Muscle of leg (tissue), 11 donors: ENCODE measurements around the gene ZC2HC1C. TPM values are rescaled to one million over a fixed set of nuclear protein-coding genes. Genes with fewer than 3 reads are reported as not detected.

ENCODE experiments used
- DNase-seq: peaks from one replicate; pipeline ENCODE4 v3.0.0; 2013
- H3K27ac ChIP-seq: one replicate; pipeline ENCODE4 v1.5.1; 2013; ENCODE audit warnings: mild to moderate bottlenecking, low read length, control low read depth
- H3K27me3 ChIP-seq: one replicate; pipeline ENCODE4 v1.6.1; 2013; ENCODE audit warnings: low read length; ENCODE audit not compliant: control insufficient read depth, insufficient read depth
- H3K36me3 ChIP-seq: one replicate; pipeline ENCODE4 v1.6.1; 2013; ENCODE audit warnings: low read length; ENCODE audit not compliant: control insufficient read depth, insufficient read depth
- H3K4me1 ChIP-seq: one replicate; pipeline ENCODE4 v1.6.1; 2013; ENCODE audit warnings: low read length; ENCODE audit not compliant: control insufficient read depth, insufficient read depth
- H3K4me3 ChIP-seq: one replicate; pipeline ENCODE4 v1.5.1; 2013; ENCODE audit warnings: low read length, control low read depth
- H3K9me3 ChIP-seq: replicated peaks from 2 replicates; pipeline ENCODE4 v1.6.1; 2013; ENCODE audit warnings: low read depth, low read length; ENCODE audit not compliant: control insufficient read depth
- WGBS: methylation state at CpG from one replicate; pipeline ENCODE4 v1.1.5; 2013; ENCODE audit warnings: missing lambda C conversion rate; ENCODE audit not compliant: insufficient coverage; 5-methylcytosine and 5-hydroxymethylcytosine counted together
- polyA plus RNA-seq, 8 donors: library from polyadenylated mRNA; unstranded; fragments of 120-200 nt; gene quantifications; one replicate each; pipeline versions ENCODE4 v1.2.1 to v1.2.3, GENCODE V29; 2013; ENCODE audit warnings: inconsistent platforms in 1 of 8, low replicate concordance in 1 of 8; ENCODE audit not compliant: insufficient read length in 8 of 8, insufficient read depth in 1 of 8
- total RNA-seq: library from RNA; stranded (reverse); fragments of 120-200 nt; gene quantifications from one replicate; pipeline ENCODE4 v1.2.4, GENCODE V29; 2013

Gene ZC2HC1C
- total and polyA plus RNA-seq, 9 donors, result 0.53 to 2.6 (median 1.5) TPM

DNA sequence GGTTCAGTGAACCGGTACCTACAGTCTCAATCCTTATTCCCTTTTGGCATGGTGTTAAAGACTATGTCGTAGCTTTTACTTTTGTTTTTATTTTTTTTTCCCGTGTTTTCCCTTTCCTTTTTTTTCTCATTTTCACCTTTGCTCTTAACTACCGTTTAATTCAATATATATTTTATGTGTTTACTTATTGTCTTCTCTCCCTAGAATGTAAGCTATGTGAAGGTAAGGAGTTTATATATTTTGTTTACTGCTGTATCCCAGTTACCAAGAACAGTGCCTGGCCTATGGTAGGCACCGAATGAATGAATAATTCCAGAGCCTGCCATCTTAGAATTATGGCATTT, 17.9 kb upstream of the ZC2HC1C start:
- Histone ChIP-seq H3K27ac (peak overlapping the region; percentile 87), H3K9me3 (no peaks in the 10 kb centered on the region), H3K36me3 (peaks cover 11% of the 10 kb centered on the region), H3K4me1 (peaks cover 7% of the 10 kb centered on the region), H3K4me3 (peak overlapping the region; percentile 62), H3K27me3 (no peaks in the 10 kb centered on the region)
- no peak for DNase-seq
- WGBS, result no CpG with 5 or more reads among the region's 5 CpGs

DNA sequence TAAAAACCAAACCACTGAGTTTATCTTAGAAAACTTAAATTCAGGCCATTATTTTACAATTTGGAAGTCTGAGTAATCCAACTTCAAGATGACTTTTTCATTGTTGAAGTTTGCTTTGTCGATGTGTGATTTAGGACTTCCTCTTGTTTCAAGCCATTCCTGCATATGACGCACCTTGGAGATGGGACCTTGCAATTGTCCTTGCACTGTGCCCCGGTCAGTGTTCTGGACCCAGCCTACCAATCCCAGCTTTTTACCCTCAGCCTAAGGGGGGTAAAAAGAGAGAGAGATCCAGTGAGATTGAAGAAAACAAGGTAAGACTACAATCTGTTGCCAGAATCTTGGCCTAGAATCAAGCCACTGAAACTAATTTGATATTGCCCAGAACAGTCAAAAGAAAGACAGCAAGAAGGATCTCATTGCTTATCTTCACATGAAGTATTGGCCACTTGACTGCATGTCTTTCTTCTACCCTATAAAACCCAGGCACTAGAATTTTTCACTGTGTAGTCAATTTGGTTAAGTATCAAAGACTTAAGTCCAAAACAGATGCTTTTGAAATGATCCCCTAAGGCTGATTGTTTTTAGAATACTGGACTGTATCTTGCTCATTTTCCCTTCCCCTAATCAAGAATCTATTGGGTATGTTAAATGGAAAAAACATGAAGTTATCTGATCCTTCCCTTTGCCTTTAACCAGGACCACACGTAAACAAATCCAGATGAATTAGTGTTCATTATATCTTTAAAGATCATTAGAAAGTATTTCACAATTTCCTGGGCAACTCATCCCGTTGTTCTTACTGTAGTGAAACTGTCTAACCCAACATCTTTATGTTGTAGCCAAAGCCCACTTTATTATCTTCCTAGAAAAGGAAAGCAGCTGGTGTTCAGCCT, 15.8 kb upstream of the ZC2HC1C start:
- Histone ChIP-seq H3K27ac (no peak overlapping the region), H3K4me1 (peaks cover 7% of the 10 kb centered on the region), H3K9me3 (no peaks in the 10 kb centered on the region), H3K27me3 (no peaks in the 10 kb centered on the region), H3K4me3 (no peak overlapping the region), H3K36me3 (peaks cover 8% of the 10 kb centered on the region)
- WGBS, result 25% methylated on average over 1 of the region's 5 CpGs
- DNase-seq, result no peak

DNA sequence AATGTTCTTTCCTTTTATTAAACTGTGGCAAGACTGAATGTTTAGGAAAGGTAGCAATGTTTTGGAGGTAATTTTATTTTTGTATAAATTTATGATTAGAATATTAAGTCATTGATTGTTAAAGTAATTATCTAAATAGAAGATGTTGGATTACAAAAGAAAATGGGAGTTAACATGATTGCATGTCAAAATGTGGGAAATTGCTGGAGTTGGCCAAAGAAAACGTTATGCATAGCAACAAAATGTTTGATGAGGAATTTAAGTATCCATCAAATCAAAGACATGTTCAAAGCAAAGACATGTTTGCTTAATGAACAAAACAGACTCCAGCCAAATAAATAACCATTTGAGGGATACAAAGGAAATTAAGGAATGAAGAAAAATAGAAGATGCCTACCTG, 15.0 kb upstream of the ZC2HC1C start:
- Histone ChIP-seq H3K9me3 (no peaks in the 10 kb centered on the region), H3K4me3 (no peak overlapping the region), H3K27ac (no peak overlapping the region), H3K27me3 (no peaks in the 10 kb centered on the region), H3K36me3 (peaks cover 2% of the 10 kb centered on the region), H3K4me1 (peaks cover 7% of the 10 kb centered on the region)
- no peak for DNase-seq
- no CpG with 5 or more reads among the region's 1 CpG for WGBS

DNA sequence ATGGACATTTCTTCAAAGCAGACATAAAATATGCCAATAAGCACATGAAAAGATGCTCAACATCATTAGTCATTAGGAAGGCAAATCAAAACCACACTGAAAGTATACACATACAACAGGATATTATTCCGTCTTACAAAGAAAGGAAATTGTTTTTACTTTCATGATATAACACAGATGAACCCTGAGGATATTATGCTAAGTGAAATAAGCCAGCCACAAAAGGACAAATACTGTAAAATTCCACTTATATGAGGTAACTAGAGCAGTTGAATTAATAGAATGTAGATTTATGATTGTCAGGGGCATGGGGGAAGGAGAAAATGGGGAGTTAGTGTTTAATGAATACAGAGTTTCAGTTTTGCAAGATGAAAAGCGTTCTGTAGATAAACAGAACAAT, 9.8 kb upstream of the ZC2HC1C start:
- no peak overlapping the region for H3K27ac ChIP-seq
- no CpG with 5 or more reads among the region's 2 CpGs for WGBS

DNA sequence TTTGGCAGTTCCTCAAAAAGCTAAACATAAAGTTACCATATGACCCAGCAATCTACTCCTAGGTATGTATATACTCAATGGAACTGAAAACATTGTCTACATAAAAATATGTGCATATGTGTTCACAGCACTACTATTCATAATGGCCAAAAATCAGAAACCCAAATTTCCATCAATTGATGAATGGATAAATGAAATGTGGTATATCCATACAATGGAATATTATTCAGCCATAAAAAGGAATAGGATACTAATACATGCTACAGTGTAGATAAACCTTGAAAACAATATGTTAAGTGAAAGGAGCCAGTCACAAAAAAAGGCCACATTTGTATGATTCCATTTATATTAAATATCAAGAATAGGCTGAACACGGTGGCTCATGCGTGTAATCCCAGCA, 9.0 kb upstream of the ZC2HC1C start:
- Histone ChIP-seq H3K27ac (no peak overlapping the region), H3K36me3 (no peaks in the 10 kb centered on the region), H3K4me1 (peaks cover 7% of the 10 kb centered on the region), H3K27me3 (no peaks in the 10 kb centered on the region), H3K9me3 (no peaks in the 10 kb centered on the region), H3K4me3 (no peak overlapping the region)
- no peak for DNase-seq
- no CpG with 5 or more reads among the region's 2 CpGs for WGBS

More for the DNA sequence above, 9.8 kb upstream of the ZC2HC1C start:
- H3K36me3 ChIP-seq, result no peaks in the 10 kb centered on the region
- DNase-seq, result no peak
- H3K4me1 ChIP-seq, result peaks cover 7% of the 10 kb centered on the region
- no peaks in the 10 kb centered on the region for H3K9me3 ChIP-seq
- no peaks in the 10 kb centered on the region for H3K27me3 ChIP-seq
- H3K4me3 ChIP-seq, result no peak overlapping the region

DNA sequence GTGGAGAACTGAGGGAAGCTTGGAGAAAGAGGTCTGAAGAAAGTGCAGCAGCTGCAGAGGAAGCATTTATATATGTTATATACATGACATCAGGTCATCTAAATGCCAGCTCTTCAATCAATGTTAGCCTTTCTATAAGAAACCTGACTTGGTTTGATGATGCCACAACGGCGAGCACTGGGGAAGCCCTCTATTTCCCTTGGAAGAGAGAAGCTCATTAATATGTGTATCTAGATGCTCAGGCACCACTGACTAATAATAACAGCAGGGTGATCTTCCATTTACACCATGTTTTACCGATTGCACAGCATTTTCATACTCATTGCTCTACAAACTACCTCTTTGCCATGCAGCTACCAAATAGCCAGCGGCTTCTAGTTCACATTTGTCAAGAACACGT, 6.4 kb upstream of the ZC2HC1C start:
- no peak for DNase-seq
- WGBS, result 28% methylated on average over 3 of the region's 5 CpGs
- peak overlapping the region; percentile 96 for H3K4me3 ChIP-seq
- no peaks in the 10 kb centered on the region for H3K36me3 ChIP-seq
- no peaks in the 10 kb centered on the region for H3K9me3 ChIP-seq
- no peak overlapping the region for H3K27ac ChIP-seq
- no peaks in the 10 kb centered on the region for H3K27me3 ChIP-seq
- peaks cover 11% of the 10 kb centered on the region for H3K4me1 ChIP-seq

DNA sequence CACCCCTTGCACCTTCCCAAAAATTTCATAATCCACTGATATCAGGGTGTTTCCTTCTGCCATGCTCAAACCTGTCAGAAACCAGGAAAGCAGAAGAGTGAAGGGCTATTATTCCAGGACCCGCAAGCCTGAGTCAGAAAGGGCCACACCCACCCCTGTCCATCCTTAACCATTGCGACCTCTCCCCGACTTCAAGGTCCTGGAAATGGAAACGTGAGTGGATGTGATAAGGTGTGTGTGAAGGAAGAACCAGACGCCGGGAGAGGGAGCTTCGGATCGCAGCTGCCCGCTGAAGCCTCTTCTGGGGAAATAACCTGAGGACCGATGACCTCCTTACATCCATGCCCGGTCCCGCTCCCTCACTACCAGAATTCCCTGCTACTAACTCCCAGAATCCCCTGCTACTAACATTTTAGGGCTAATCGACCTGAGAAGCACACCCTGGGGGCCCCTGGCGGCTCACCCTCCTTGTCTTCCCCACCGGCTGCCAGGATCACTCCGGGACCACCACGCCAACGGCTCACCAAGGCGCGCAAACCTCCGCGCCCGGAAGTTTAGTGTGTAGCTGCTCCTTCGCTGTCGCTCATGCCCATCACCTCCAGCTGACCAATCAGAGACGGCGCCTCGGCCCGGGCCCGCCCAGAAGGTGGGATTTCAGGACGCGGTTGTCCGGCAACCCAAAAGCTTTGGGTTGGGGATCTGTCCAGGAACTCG, 5.8 kb upstream of the ZC2HC1C start, which contains the start of gene ACYP1:
Gene ACYP1, minus strand, starts transcription at position 534 of the 714 bp plus-strand sequence. Its CDS starts 471 bp downstream, at position 63.
- H3K36me3 ChIP-seq, result no peaks in the 10 kb centered on the region
- DNase-seq, result peak; percentile 96
- H3K4me1 ChIP-seq, result peaks cover 16% of the 10 kb centered on the region
- H3K4me3 ChIP-seq, result peak within 1 kb of the TSS; percentile 96
- no peaks in the 10 kb centered on the region for H3K9me3 ChIP-seq
- peak within 1 kb of the TSS; percentile 80 for H3K27ac ChIP-seq
- no peaks in the 10 kb centered on the region for H3K27me3 ChIP-seq
- 0% methylated on average over 27 of the region's 34 CpGs for WGBS

DNA sequence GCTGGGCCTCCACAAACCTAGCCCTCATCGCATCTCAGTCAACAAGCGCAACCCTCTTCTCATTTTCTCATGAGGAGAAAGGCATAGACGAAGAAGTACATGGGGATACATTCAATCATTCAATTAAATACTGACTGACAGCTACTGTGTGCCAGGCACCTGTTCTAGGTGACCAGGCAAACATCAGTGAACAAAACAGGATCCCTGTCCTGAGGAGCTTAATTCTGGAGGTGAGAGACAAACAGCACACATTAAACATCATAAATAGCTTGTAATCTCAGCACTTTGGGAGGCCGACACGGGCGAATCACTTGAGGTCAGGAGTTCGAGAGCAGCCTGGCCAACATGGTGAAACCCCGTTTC, 5.3 kb upstream of the ZC2HC1C start:
- Histone ChIP-seq H3K27me3 (no peaks in the 10 kb centered on the region), H3K9me3 (no peaks in the 10 kb centered on the region), H3K27ac (peak overlapping the region; percentile 80), H3K4me3 (peak overlapping the region; percentile 96), H3K4me1 (peaks cover 16% of the 10 kb centered on the region), H3K36me3 (no peaks in the 10 kb centered on the region)
- no peak for DNase-seq
- WGBS, result no CpG with 5 or more reads among the region's 8 CpGs

DNA sequence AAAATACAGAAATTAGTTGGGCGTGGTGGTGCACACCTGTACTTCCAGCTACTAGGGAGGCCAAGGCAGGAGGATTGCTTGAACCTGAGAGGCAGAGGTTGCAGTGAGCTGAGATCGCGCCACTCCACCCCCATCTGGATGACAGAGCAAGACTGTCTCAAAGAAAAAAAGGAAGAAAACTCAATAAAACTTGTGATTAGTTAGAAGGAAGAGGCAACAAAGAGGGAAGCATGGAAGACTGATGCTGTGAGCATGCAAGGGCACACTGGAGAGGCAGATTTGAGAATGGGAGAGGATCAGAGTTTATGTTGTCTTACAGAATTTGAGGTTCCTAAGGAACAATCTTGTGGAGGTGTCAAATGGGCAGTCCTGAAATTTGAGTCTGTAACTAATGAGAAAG, 2.8 kb upstream of the ZC2HC1C start:
- H3K27me3 ChIP-seq, result no peaks in the 10 kb centered on the region
- no peak overlapping the region for H3K27ac ChIP-seq
- no peak overlapping the region for H3K4me3 ChIP-seq
- no peak for DNase-seq
- no peaks in the 10 kb centered on the region for H3K36me3 ChIP-seq
- no peaks in the 10 kb centered on the region for H3K9me3 ChIP-seq
- peaks cover 29% of the 10 kb centered on the region for H3K4me1 ChIP-seq
- no CpG with 5 or more reads among the region's 3 CpGs for WGBS

DNA sequence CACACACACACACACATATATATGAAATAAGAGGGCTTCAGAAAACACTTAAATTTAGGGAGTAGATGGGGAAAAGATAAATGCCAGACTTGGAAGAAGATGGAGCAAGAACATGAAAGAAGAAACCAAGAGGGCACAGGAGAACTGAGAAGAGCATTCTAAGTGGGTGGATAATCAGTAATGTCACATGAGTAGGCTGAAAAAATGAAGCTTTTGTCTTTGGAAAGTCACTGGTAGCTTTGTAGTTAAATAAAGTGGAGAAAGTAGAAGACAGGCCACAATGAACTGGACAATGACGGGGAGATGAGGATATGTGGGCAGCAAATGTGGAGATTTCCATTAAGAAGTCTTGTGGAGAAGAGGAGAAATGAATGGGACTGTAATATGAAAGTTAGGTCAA, 2.2 kb upstream of the ZC2HC1C start:
- no peak overlapping the region for H3K4me3 ChIP-seq
- peaks cover 29% of the 10 kb centered on the region for H3K4me1 ChIP-seq
- no peak overlapping the region for H3K27ac ChIP-seq
- H3K9me3 ChIP-seq, result no peaks in the 10 kb centered on the region
- no peak for DNase-seq
- no peaks in the 10 kb centered on the region for H3K27me3 ChIP-seq
- H3K36me3 ChIP-seq, result no peaks in the 10 kb centered on the region
- WGBS, result 88% methylated on average over 1 of the region's 1 CpG
